Coronary artery (tissue), 2 donors: ENCODE results near the gene CACNA1A.
A peak's percentile ranks its signal among the peaks of the same experiment; 100 is the strongest.

Experiments
- DNase-seq: peaks from one replicate; pipeline ENCODE4 v3.0.0-alpha.2; 2017; ENCODE audit warnings: low spot score
- H3K27ac ChIP-seq, 2 donors: fragments of 200-600 bp; sonication (generic); one replicate each; pipeline ENCODE4 v1.5.1; 2016 to 2019
- H3K4me3 ChIP-seq: fragments of 200-600 bp; sonication (generic); 2 replicates; pipeline ENCODE4 v1.5.1; 2016; ENCODE audit warnings: mild to moderate bottlenecking, moderate library complexity
- TF ChIP-seq, protein P1 (sequence below): fragments of 200-600 bp; sonication (generic); IDR thresholded peaks from one replicate; pipeline ENCODE4 v1.5.1; 2019; ENCODE audit warnings: antibody characterized with exemption

CACNA1A gene

DNA sequence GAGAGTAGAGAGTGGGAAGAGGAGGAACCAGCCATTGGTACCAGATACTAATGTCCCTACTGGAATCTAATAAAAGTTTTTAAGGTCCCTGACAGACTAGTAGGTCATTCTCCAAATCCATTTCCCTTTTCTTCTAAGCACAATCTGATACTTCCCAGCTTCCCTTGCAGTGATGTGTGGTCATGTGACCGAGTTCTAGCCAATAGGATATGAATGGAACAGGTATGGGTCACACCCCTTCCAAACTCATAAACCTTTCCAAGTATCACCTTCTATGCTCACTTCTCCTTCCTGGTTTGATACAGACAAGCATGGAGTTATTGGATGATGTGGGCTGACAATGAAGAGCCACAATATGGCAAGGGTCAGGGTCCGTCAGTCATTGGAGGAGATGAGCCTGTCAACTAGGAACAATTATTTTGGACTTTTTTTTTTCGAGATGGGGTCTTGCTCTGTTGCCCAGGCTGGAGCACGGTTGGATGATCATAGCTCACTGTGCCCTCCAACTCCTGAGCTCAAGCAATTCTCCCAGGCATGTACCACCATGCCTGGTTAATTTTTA, 54.8 kb downstream of the CACNA1A start:
- DNase-seq = no peak
- TF ChIP-seq, protein P1, sequence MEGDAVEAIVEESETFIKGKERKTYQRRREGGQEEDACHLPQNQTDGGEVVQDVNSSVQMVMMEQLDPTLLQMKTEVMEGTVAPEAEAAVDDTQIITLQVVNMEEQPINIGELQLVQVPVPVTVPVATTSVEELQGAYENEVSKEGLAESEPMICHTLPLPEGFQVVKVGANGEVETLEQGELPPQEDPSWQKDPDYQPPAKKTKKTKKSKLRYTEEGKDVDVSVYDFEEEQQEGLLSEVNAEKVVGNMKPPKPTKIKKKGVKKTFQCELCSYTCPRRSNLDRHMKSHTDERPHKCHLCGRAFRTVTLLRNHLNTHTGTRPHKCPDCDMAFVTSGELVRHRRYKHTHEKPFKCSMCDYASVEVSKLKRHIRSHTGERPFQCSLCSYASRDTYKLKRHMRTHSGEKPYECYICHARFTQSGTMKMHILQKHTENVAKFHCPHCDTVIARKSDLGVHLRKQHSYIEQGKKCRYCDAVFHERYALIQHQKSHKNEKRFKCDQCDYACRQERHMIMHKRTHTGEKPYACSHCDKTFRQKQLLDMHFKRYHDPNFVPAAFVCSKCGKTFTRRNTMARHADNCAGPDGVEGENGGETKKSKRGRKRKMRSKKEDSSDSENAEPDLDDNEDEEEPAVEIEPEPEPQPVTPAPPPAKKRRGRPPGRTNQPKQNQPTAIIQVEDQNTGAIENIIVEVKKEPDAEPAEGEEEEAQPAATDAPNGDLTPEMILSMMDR = no peak
- Histone ChIP-seq H3K27ac (no peak overlapping the region), H3K4me3 (no peak overlapping the region)

DNA sequence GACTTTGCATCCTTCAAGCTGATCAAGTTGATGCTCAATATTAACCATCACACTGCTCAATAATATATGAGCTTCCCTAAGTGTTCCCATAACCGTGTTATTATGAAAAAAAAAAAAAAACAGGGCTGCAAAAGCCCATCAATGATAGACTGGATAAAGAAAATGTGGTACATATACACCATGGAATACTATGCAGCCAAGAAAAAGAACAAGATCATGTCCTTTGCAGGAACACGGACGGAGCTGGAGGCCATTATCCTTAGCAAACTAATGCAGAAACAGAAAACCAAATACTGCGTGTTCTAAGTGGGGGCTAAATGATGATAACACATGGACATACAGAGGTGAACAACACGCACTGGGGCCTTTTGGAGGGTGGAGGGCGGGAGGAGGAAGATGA, 58.3 kb downstream of the CACNA1A start:
- H3K4me3 ChIP-seq = no peak overlapping the region
- TF ChIP-seq, protein P1 = no peak
- DNase-seq = no peak
- H3K27ac ChIP-seq = no peak overlapping the region

DNA sequence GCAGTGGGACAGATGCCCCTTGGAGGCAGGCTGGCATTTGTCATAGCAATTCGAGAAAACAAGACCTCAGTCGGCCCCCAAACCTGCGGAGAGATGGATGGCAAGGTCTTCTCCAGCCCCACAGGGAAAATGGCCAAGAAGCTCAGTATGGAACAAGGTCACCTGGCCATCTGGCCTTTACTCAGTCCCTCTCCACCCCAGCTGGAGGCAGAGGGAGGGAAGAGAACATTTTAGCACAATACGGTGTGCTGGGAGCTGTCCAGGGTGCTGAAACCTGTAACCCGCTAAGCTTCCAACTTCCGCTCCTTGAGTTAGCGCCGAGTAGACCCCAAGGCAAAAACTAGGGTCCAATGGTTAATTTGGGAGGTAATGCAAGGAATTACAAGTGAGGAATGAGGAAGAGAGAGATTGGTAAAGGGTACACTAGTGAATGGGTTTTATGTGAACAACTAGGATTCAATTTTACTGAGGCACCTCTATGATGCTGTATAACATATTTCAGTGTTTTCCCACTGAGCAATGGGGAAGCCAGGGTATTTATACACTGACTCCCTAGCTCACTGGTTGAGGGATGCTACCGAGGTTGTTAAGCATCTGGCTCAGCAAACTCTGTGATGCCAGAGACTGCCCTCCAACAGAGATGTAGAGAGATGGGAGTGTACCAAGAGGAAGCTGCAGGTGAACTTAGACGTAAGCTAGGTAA, 64.3 kb downstream of the CACNA1A start:
- no peak for DNase-seq
- Histone ChIP-seq H3K4me3 (no peak overlapping the region), H3K27ac (no peak overlapping the region)
- TF ChIP-seq, protein P1 = no peak

DNA sequence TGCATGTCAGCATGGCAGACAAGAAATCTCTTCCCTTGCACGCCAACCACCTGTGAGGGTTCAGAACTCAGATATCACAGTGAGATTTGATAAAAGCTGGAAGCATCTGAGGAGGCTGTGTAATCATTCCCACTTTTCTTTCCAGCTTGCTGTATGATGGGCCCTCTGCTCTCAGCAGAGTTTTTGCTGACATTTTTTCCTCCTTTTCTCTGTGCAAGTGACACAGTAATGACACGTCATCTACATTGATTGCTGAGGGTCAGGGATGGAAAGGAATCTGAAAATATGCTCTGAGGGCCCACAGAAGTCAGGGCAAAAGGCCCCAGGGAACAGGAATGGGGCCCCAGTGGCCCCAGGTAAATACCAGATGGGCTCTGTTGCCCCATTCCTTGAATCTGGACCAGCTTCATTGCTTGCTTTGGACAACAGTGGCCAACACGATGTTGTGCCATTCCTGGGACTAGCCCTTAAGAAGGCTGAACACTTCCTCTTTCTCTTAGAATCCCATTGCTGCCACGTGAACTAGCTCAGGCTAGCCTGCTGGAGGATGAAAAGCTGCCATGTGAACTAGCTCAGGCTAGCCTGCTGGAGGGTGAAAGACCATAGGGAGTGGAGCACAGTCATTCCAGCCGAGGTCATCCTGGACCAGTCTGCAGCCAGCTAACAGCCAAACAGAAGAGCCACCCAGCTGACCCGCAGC, 68.2 kb downstream of the CACNA1A start:
- Histone ChIP-seq H3K27ac (no peak overlapping the region), H3K4me3 (no peak overlapping the region)
- DNase-seq = no peak
- TF ChIP-seq, protein P1 = no peak

DNA sequence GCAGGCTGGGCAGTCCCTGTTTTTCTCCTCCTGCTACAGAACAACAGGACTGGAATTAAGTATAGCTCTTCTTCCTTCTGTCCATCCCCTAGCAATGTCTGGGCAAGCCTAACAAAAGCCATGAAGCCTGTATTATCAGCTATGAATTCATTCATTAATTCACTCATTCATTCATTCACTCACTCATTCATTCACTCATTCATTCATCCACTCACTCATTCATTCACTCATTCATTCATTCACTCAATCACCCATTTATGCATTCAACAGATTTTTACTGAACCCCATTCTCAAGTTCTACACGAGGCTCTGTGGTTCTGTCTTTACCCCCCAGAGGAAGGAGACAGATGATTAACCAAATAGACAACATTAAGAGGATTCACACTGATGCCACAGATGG, 69.9 kb downstream of the CACNA1A start:
- TF ChIP-seq, protein P1 = no peak
- DNase-seq = no peak
- no peak overlapping the region for H3K4me3 ChIP-seq
- H3K27ac ChIP-seq = no peak overlapping the region

DNA sequence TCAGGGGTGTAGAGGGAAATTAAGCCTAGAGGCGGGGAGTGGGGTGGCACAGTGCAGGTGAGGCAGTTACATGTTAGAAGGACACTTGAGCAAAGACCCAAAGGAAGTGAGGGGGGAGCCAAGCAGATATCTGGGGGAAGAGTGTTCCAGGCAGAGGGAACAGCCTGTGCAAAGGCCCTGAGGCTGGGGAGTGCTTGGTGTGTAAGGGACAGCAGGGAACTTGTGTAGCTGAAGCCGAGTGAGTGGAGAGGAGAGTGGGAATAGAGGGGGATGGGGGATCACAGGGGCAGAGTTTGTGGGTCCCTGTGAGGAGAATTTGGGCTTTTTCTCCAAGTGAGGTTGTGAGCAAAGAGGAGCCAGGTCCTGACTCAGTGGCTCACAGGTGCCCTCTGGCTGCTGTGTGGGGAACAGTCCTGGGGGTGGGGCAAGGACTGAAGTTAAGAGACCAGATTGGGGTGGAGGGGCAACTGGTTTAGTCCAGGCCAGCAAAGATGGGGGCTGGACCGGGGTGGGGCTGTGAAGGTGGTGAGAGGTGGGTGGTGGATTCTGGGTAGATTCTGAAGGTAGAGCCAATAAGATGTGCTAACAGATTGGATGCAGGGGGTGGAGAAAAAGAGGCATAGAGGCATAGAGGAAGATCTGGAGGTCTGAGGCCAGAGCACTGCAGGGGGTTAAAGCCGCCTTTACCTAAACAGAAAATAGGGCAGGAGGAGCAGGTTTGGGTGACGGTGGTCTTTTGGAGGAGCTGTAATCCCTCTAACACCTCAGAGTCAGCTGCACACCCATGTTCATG, 75.3 kb downstream of the CACNA1A start:
- DNase-seq = no peak
- TF ChIP-seq, protein P1 = peak; percentile 45
- Histone ChIP-seq H3K4me3 (no peak overlapping the region), H3K27ac (no peak overlapping the region)
